GM12878 (cell line): ENCODE data around the gene EPB41L1. TPM values are rescaled to one million over a fixed set of nuclear protein-coding genes. Genes with fewer than 3 reads are reported as not detected.
A peak's percentile ranks its signal among the peaks of the same experiment; 100 is the strongest.

ENCODE experiments used
- ATAC-seq: fragments of 200-7000 bp; cut with Tn5 transposase; 3 replicates; pipeline ENCODE4 v1.9.1; 2020; ENCODE audit warnings: mild to moderate bottlenecking, moderate library complexity
- BruUV-seq: library from RNA; stranded (reverse); fragments of 400-500 nt; replicated peaks from 2 replicates; lab custom pipeline; 2021; lab: Mats Ljungman, UMichigan
- CTCF ChIA-PET: fragments of 300-600 bp; sonication (Branson Sonifier 250); formaldehyde crosslinking; extraction: SDS; loops from one replicate; lab custom pipeline; 2021; ENCODE audit warnings: inconsistent platforms; lab: Yijun Ruan, JAX
- POLR2A ChIA-PET: fragments of 350-600 bp; formaldehyde crosslinking; extraction: SDS; loops from one replicate; lab custom pipeline; 2021; ENCODE audit warnings: inconsistent platforms; lab: Charles Lee
- RAD21 ChIA-PET: fragments of 300-600 bp; sonication (Branson Sonifier 250); formaldehyde crosslinking; loops from one replicate; lab custom pipeline; 2023; ENCODE audit warnings: antibody characterized with exemption; ENCODE audit not compliant: unreplicated experiment; lab: Charles Lee
- SMC1A ChIA-PET: fragments of 300-600 bp; sonication (Branson Sonifier 250); formaldehyde crosslinking; loops from one replicate; lab custom pipeline; 2023; ENCODE audit not compliant: unreplicated experiment, uncharacterized antibody; lab: Charles Lee
- DNase-seq: peaks from one replicate; pipeline ENCODE4 v3.0.0-alpha.2; 2011; ENCODE audit warnings: low read depth, low spot score
- FAIRE-seq: peaks from 3 replicates; lab custom pipeline; 2011; peaks lifted over from hg19 to GRCh38; lab: Jason Lieb, UNC
- H2AFZ ChIP-seq: 2 replicates; pipeline ENCODE4 v1.6.0; 2011; ENCODE audit warnings: low read depth, low read length, control low read depth; ENCODE audit not compliant: control insufficient read depth
- H3K27ac ChIP-seq: 2 replicates; pipeline ENCODE4 v1.5.1; 2011; ENCODE audit warnings: control low read depth; ENCODE audit not compliant: control insufficient read depth, insufficient read depth
- H3K27me3 ChIP-seq, 2 experiments: replicated peaks in 1 of 2; 2 replicates each; pipeline versions ENCODE4 v1.6.0 to v1.6.1; 2011; ENCODE audit warnings: low read length in 1 of 2; ENCODE audit not compliant: control insufficient read depth in 2 of 2, insufficient read depth in 2 of 2
- H3K36me3 ChIP-seq, 2 experiments: 2 replicates each; pipeline ENCODE4 v1.5.1; 2011; ENCODE audit warnings: low read length in 1 of 2; ENCODE audit not compliant: control insufficient read depth in 2 of 2, insufficient read depth in 2 of 2
- H3K4me1 ChIP-seq: 2 replicates; pipeline ENCODE4 v1.6.1; 2011; ENCODE audit warnings: mild to moderate bottlenecking, low read length, moderate library complexity, mixed read lengths; ENCODE audit not compliant: control insufficient read depth, insufficient read depth
- H3K4me2 ChIP-seq: 2 replicates; pipeline ENCODE4 v1.6.0; 2011; ENCODE audit warnings: control low read depth; ENCODE audit not compliant: control insufficient read depth, insufficient read depth
- H3K4me3 ChIP-seq: fragments of 200-600 bp; sonication (generic); 2 replicates; pipeline ENCODE4 v1.5.1; 2016
- H3K79me2 ChIP-seq: 2 replicates; pipeline ENCODE4 v1.6.0; 2011; ENCODE audit warnings: low read length; ENCODE audit not compliant: control insufficient read depth, insufficient read depth
- H3K9ac ChIP-seq: 2 replicates; pipeline ENCODE4 v1.8.0; 2011; ENCODE audit warnings: low read length, control low read depth, mixed read lengths; ENCODE audit not compliant: control insufficient read depth, insufficient read depth
- H3K9me3 ChIP-seq: replicated peaks from 3 replicates; pipeline ENCODE4 v1.5.1; 2011; ENCODE audit warnings: mild to moderate bottlenecking, low read length; ENCODE audit not compliant: control insufficient read depth, insufficient read depth
- H4K20me1 ChIP-seq: 2 replicates; pipeline ENCODE4 v1.6.0; 2011; ENCODE audit not compliant: control insufficient read depth, insufficient read depth
- CBX5 ChIP-seq: sonication (generic); IDR thresholded peaks from 2 replicates; pipeline ENCODE4 v1.6.1; 2016; ENCODE audit warnings: low read depth, moderate library complexity, mild to moderate bottlenecking, inconsistent platforms
- EED ChIP-seq: sonication (generic); IDR thresholded peaks from 2 replicates; pipeline ENCODE4 v1.6.1; 2016; ENCODE audit warnings: antibody characterized with exemption, low read depth
- ESRRA ChIP-seq: IDR thresholded peaks from 2 replicates; pipeline ENCODE4 v1.6.1; 2012; ENCODE audit warnings: mild to moderate bottlenecking, low read length, improper control_type of control experiment
- NFIC ChIP-seq: IDR thresholded peaks from 2 replicates; pipeline ENCODE4 v1.6.1; 2012; ENCODE audit warnings: low read depth, mild to moderate bottlenecking, inconsistent platforms, low read length, moderate library complexity
- NR2C1 ChIP-seq: fragments of 450-650 bp; IDR thresholded peaks from 2 replicates; pipeline ENCODE4 v1.6.1; 2017; ENCODE audit warnings: antibody characterized with exemption, mild to moderate bottlenecking, moderate library complexity
- TCF12 ChIP-seq: IDR thresholded peaks from 2 replicates; pipeline ENCODE4 v1.6.1; 2011; ENCODE audit warnings: low read depth, mild to moderate bottlenecking, low read length
- WGBS: methylation state at CpG from one replicate; pipeline ENCODE4 v1.1.6; 2016; ENCODE audit warnings: low lambda C conversion rate; ENCODE audit not compliant: insufficient replicate concordance, insufficient coverage; ENCODE audit errors: missing lambda C conversion rate; 5-methylcytosine and 5-hydroxymethylcytosine counted together
- in situ Hi-C: fragments of 300-500 bp; cut with MboI; formaldehyde crosslinking; loops from 9 replicates; pipeline ENCODE4 v1.14.3; 2018; ENCODE audit warnings: mixed read lengths
- intact Hi-C: fragments of 100-400 bp; cut with micrococcal nuclease; formaldehyde crosslinking; loops from one replicate; pipeline ENCODE4 v1.14.2; 2022; ENCODE audit not compliant: unreplicated experiment
- polyA plus RNA-seq, 11 experiments: library from polyadenylated mRNA; depleted of rRNA in 4 of 11; unstranded in 6 of 11; stranded (reverse) in 5 of 11; fragments of >200 nt; fragmentation: Nextera tagmentation in 4 of 11; fragmentation: Illumina TruSeq in 1 of 11; extraction: Ambion mirVana in 4 of 11; extraction: Trizol in 1 of 11; gene quantifications; 1 replicate in 1 of 11; 2 replicates in 10 of 11; pipeline versions ENCODE4 v1.2.1 to v1.2.3, GENCODE V29; 2011 to 2016; ENCODE audit warnings: inconsistent platforms in 2 of 11, missing spikeins in 2 of 11, low read depth in 1 of 11
- total RNA-seq, 4 experiments: library from RNA; depleted of rRNA in 3 of 4; stranded (reverse); fragments of >200 nt in 3 of 4; fragmentation: Illumina TruSeq in 1 of 4; extraction: Trizol in 1 of 4; gene quantifications; 2 replicates each; pipeline versions ENCODE4 v1.2.1 to v1.2.3, GENCODE V29; 2013 to 2021
- TF ChIP-seq, protein P1 (sequence below): fragments of 450-650 bp; formaldehyde crosslinking; IDR thresholded peaks from 2 replicates; pipeline ENCODE4 v1.4.0; 2020; ENCODE audit warnings: mild to moderate bottlenecking, moderate library complexity

EPB41L1 gene
- total and polyA plus RNA-seq, 10 of the 15 experiments (the other 5 are each of a cell fraction or from before 2014, with no cell fraction given) = 0.08 to 3.2 (median 0.31) TPM

DNA sequence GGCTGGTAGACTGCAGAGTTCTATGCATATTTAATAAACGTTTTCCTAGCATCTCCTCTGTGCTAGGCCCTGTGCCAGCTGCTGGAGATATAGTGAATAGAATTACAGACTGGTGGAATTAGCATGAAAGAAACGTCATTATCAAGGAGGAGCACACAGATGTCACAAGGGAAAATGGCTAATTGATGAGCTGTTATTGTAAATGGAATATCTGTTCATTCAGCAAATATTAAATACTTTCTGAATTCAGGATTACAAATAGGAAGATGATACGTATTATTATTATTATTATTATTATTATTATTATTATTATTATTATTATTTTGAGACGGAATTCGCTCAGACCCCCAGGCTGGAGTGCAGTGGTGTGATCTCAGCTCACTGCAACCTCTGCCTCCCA, 82.9 kb downstream of the EPB41L1 start (continued):
- no peak for TF ChIP-seq CBX5
- TF ChIP-seq, protein P1, sequence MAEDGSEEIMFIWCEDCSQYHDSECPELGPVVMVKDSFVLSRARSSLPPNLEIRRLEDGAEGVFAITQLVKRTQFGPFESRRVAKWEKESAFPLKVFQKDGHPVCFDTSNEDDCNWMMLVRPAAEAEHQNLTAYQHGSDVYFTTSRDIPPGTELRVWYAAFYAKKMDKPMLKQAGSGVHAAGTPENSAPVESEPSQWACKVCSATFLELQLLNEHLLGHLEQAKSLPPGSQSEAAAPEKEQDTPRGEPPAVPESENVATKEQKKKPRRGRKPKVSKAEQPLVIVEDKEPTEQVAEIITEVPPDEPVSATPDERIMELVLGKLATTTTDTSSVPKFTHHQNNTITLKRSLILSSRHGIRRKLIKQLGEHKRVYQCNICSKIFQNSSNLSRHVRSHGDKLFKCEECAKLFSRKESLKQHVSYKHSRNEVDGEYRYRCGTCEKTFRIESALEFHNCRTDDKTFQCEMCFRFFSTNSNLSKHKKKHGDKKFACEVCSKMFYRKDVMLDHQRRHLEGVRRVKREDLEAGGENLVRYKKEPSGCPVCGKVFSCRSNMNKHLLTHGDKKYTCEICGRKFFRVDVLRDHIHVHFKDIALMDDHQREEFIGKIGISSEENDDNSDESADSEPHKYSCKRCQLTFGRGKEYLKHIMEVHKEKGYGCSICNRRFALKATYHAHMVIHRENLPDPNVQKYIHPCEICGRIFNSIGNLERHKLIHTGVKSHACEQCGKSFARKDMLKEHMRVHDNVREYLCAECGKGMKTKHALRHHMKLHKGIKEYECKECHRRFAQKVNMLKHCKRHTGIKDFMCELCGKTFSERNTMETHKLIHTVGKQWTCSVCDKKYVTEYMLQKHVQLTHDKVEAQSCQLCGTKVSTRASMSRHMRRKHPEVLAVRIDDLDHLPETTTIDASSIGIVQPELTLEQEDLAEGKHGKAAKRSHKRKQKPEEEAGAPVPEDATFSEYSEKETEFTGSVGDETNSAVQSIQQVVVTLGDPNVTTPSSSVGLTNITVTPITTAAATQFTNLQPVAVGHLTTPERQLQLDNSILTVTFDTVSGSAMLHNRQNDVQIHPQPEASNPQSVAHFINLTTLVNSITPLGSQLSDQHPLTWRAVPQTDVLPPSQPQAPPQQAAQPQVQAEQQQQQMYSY (CRISPR knock-in tag) = no peak
- TF ChIP-seq ESRRA = no peak
- no peak for TF ChIP-seq NFIC
- no peak for TF ChIP-seq EED
- TF ChIP-seq NR2C1 = no peak

- H3K36me3 ChIP-seq = peaks cover 4 to 16% of the 10 kb centered on the region in 2 experiments
- FAIRE-seq = no peak
- POLR2A ChIA-PET = interaction anchor here (0.5 to 0.6 kb wide), 2 partner anchors 252 to 945 kb away, joined by 4 to 6 read pairs; no protein-coding TSS in a partner anchor
- no peaks in the 10 kb centered on the region for H3K27me3 ChIP-seq
- BruUV-seq = no TSS peak
- H4K20me1 ChIP-seq = no peaks in the 10 kb centered on the region; the same call in 1 of the 2 replicates
- no peak overlapping the region for H2AFZ ChIP-seq
- H3K27ac ChIP-seq = no peak overlapping the region
- no peaks in the 10 kb centered on the region for H3K4me1 ChIP-seq
- WGBS = 100% methylated on average over 3 of the region's 3 CpGs
- H3K4me2 ChIP-seq = peak overlapping the region; percentile 7
- SMC1A ChIA-PET = interaction anchor here (1.1 kb wide), 1 partner anchor 199 kb away, joined by 4 read pairs; no protein-coding TSS in a partner anchor
- CTCF ChIA-PET = interaction anchor here (1.6 to 3.1 kb wide), 3 partner anchors 35 to 161 kb away, joined by 4 to 11 read pairs (median 4); no protein-coding TSS in a partner anchor
- in situ Hi-C loops = no loop called here
- no peak overlapping the region for H3K9ac ChIP-seq
- intact Hi-C loops = no loop called here
- no peaks in the 10 kb centered on the region for H3K9me3 ChIP-seq
- H3K79me2 ChIP-seq = peaks cover 35% of the 10 kb centered on the region
- peak overlapping the region; percentile 32; the same call in 1 of the 2 replicates for H3K4me3 ChIP-seq
- ATAC-seq = no peak
- DNase-seq = no peak
- RAD21 ChIA-PET = no interaction called here
- TF ChIP-seq TCF12 = no peak
These were observed 83.6 kb downstream of the EPB41L1 start for GRCh38 chr20:36238153-36238552.
